ENCODE results near the gene RTEL1. TPM values are rescaled to one million over a fixed set of nuclear protein-coding genes. Genes with fewer than 3 reads are reported as not detected.

Gene RTEL1
- polyA plus RNA-seq, 1 donor from 2014 or later = 29.2 TPM

DNA sequence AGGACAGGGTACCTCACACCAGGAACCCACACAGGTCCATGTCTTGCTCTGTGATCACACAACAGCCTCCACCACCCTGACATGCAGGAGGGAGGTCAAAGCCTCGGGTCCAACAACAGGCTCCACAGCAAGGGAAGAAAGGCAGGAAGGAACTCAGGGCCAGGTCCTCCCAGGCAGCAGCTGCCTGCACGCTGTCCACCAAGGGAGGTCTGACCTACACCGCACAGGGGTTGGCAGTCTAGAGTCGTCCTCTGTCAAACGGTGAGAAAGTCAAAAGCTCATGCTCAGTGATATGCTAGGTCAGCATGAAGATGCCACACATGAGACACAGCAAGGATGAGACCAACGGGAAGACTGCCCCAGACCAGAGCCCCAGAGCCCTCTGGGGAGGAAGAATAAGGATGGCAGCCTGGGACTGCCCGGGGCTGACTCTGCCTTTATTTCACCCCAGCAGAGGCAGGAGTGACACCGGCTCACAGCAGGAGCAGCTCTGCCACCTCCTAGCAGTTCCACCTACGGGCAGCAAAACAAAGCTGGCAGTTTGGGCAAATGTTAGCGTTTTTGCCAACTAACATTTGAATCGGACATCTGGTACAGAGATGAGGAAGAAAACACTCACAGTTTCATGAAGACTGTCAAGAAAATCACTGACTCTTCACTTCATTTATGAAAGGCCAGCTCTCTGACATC lies 39.7 kb upstream of the RTEL1 start:
- H3K4me2 ChIP-seq (ENCODE audit: low read length) = no peak overlapping the region
- H3K36me3 ChIP-seq (ENCODE audit: insufficient read depth, low read length) = no peaks in the 10 kb centered on the region
- no peak overlapping the region for H3K4me3 ChIP-seq (ENCODE audit: low read length)
- peaks cover 15% of the 10 kb centered on the region for H3K79me2 ChIP-seq (replicated peaks; ENCODE audit: insufficient read depth, low read length)
- H2AFZ ChIP-seq (ENCODE audit: low read depth, low read length) = no peak overlapping the region
- no peaks in the 10 kb centered on the region for H3K9me2 ChIP-seq (ENCODE audit: insufficient read depth, low read length)
- no peak overlapping the region for H3K27ac ChIP-seq (ENCODE audit: low read length)
- H4K20me1 ChIP-seq (ENCODE audit: insufficient read depth) = no peaks in the 10 kb centered on the region
- no peaks in the 10 kb centered on the region for H3F3A ChIP-seq (ENCODE audit: insufficient read depth, low read length, poor library complexity, severe bottlenecking)
- H3K27me3 ChIP-seq (ENCODE audit: insufficient read depth, low read depth, low read length) = no peaks in the 10 kb centered on the region
- H3K9ac ChIP-seq (ENCODE audit: low read length) = no peak overlapping the region
- TF ChIP-seq MXI1 (conservative IDR thresholded peaks at IDR 0.05; ENCODE audit: poor library complexity, severe bottlenecking) (no peak), REST (IDR thresholded peaks at IDR 0.05; ENCODE audit: borderline replicate concordance) (no peak), SMC3 (conservative IDR thresholded peaks at IDR 0.05; ENCODE audit: poor library complexity) (no peak), TAF1 (IDR thresholded peaks at IDR 0.05; ENCODE audit: low read depth) (no peak), EZH2 (IDR thresholded peaks at IDR 0.05; ENCODE audit: borderline replicate concordance, insufficient read depth, low read length, poor library complexity, severe bottlenecking) (no peak), POLR2AphosphoS5 (IDR thresholded peaks at IDR 0.05) (no peak)
- TF ChIP-seq, protein P1, sequence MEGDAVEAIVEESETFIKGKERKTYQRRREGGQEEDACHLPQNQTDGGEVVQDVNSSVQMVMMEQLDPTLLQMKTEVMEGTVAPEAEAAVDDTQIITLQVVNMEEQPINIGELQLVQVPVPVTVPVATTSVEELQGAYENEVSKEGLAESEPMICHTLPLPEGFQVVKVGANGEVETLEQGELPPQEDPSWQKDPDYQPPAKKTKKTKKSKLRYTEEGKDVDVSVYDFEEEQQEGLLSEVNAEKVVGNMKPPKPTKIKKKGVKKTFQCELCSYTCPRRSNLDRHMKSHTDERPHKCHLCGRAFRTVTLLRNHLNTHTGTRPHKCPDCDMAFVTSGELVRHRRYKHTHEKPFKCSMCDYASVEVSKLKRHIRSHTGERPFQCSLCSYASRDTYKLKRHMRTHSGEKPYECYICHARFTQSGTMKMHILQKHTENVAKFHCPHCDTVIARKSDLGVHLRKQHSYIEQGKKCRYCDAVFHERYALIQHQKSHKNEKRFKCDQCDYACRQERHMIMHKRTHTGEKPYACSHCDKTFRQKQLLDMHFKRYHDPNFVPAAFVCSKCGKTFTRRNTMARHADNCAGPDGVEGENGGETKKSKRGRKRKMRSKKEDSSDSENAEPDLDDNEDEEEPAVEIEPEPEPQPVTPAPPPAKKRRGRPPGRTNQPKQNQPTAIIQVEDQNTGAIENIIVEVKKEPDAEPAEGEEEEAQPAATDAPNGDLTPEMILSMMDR (IDR thresholded peaks at IDR 0.05; ENCODE audit: poor library complexity, severe bottlenecking) = no peak
- no peaks in the 10 kb centered on the region for H3K9me3 ChIP-seq (ENCODE audit: low read length)

GRCh38 chr20:63619086-63619485 lies 39.0 kb upstream of the RTEL1 start:
- Histone ChIP-seq H3K4me2 (ENCODE audit: low read length) (no peak overlapping the region), H2AFZ (ENCODE audit: low read depth, low read length) (no peak overlapping the region), H3F3A (ENCODE audit: insufficient read depth, low read length, poor library complexity, severe bottlenecking) (no peaks in the 10 kb centered on the region), H4K20me1 (ENCODE audit: insufficient read depth) (no peaks in the 10 kb centered on the region), H3K9me2 (ENCODE audit: insufficient read depth, low read length) (no peaks in the 10 kb centered on the region), H3K79me2 (replicated peaks; ENCODE audit: insufficient read depth, low read length) (peaks cover 15% of the 10 kb centered on the region), H3K27ac (ENCODE audit: low read length) (no peak overlapping the region), H3K27me3 (ENCODE audit: insufficient read depth, low read depth, low read length) (no peaks in the 10 kb centered on the region), H3K4me3 (ENCODE audit: low read length) (no peak overlapping the region), H3K9ac (ENCODE audit: low read length) (no peak overlapping the region), H3K36me3 (ENCODE audit: insufficient read depth, low read length) (no peaks in the 10 kb centered on the region), H3K9me3 (ENCODE audit: low read length) (no peaks in the 10 kb centered on the region)
- no peak for TF ChIP-seq RAD21 (conservative IDR thresholded peaks at IDR 0.05)
- TF ChIP-seq TAF1 (IDR thresholded peaks at IDR 0.05; ENCODE audit: low read depth) = no peak
- no peak for TF ChIP-seq EP300 (conservative IDR thresholded peaks at IDR 0.05; ENCODE audit: poor library complexity, severe bottlenecking)
- TF ChIP-seq MXI1 (conservative IDR thresholded peaks at IDR 0.05; ENCODE audit: poor library complexity, severe bottlenecking) = no peak
- no peak for TF ChIP-seq SMC3 (conservative IDR thresholded peaks at IDR 0.05; ENCODE audit: poor library complexity)
- TF ChIP-seq POLR2AphosphoS5 (IDR thresholded peaks at IDR 0.05) = no peak
- TF ChIP-seq EZH2 (IDR thresholded peaks at IDR 0.05; ENCODE audit: borderline replicate concordance, insufficient read depth, low read length, poor library complexity, severe bottlenecking) = no peak
- no peak for TF ChIP-seq REST (IDR thresholded peaks at IDR 0.05; ENCODE audit: borderline replicate concordance)
- TF ChIP-seq, protein P1 (IDR thresholded peaks at IDR 0.05; ENCODE audit: poor library complexity, severe bottlenecking) = no peak
